Neural progenitor cell (in vitro differentiated cells): ENCODE measurements around the gene VAMP2.

Experiments
- EZH2phosphoT487 ChIP-seq: fragments of 200-600 bp; sonication (generic); IDR thresholded peaks from 2 replicates; pipeline ENCODE4 v1.6.1; 2017; ENCODE audit warnings: antibody characterized with exemption
- TF ChIP-seq, protein P1 (sequence below): fragments of 200-600 bp; sonication (generic); IDR thresholded peaks from 2 replicates; pipeline ENCODE4 v1.5.1; 2017; ENCODE audit warnings: antibody characterized with exemption, mild to moderate bottlenecking

DNA sequence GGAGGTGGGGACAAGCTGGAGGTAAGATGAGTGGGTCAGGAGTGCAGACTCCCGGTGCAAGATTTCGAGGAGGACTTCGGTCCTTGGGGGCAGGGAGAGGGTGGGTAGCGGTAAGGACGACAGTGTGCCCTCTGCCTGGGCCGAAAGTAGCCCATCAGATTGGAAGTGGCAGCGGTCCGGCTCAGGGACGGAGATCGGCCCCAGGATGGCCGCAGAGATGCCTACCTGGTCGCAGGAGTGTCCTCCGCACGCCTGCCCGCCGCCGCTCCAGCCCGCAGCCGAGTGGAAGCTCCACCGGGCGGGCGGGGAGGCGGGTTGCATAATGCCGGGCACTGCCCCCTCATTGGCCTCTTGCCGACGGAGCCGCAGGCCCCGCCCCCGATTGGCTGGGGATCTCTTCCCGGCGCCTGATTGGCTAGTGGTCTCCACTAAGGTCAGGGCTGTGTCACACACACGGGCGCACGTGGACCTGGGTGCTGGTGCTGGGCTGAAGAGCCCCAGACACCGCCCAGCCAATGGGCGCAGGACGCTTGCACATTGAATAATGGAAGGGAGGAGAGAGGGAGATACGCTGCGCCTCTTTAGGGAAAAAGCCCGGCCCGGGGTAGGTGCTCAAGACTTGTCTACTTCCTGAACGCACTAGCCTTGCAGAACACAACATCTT, 10.5 kb downstream of the VAMP2 start, which contains the start of gene PER1:
- TF ChIP-seq, protein P1, sequence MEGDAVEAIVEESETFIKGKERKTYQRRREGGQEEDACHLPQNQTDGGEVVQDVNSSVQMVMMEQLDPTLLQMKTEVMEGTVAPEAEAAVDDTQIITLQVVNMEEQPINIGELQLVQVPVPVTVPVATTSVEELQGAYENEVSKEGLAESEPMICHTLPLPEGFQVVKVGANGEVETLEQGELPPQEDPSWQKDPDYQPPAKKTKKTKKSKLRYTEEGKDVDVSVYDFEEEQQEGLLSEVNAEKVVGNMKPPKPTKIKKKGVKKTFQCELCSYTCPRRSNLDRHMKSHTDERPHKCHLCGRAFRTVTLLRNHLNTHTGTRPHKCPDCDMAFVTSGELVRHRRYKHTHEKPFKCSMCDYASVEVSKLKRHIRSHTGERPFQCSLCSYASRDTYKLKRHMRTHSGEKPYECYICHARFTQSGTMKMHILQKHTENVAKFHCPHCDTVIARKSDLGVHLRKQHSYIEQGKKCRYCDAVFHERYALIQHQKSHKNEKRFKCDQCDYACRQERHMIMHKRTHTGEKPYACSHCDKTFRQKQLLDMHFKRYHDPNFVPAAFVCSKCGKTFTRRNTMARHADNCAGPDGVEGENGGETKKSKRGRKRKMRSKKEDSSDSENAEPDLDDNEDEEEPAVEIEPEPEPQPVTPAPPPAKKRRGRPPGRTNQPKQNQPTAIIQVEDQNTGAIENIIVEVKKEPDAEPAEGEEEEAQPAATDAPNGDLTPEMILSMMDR: no peak
- no peak for TF ChIP-seq EZH2phosphoT487
